OCI-LY3 (cell line): ENCODE data around the gene RRP1.
A peak's percentile ranks its signal among the peaks of the same experiment; 100 is the strongest.

Source experiments
- H2AFZ ChIP-seq: fragments of 200-600, 300-600 bp; shearing (Covaris generic); 2 replicates; pipeline ENCODE4 v1.6.0; 2014; ENCODE audit warnings: antibody characterized with exemption, low read depth, low read length
- H3K27ac ChIP-seq: fragments of 200-600, 300-600 bp; sonication (generic); 2 replicates; pipeline ENCODE4 v1.5.1; 2014; ENCODE audit warnings: mild to moderate bottlenecking, low read length, moderate library complexity, mixed read lengths
- H3K27me3 ChIP-seq: fragments of 200-600, 300-600 bp; sonication (generic); 2 replicates; pipeline ENCODE4 v1.6.1; 2014; ENCODE audit warnings: low read depth, low read length, mixed read lengths
- H3K36me3 ChIP-seq: fragments of 200-600, 300-600 bp; sonication (generic); replicated peaks from 2 replicates; pipeline ENCODE3; 2014; ENCODE audit warnings: low read depth, low read length, mixed read lengths
- H3K4me1 ChIP-seq: fragments of 300-600, 200-600 bp; sonication (generic); 2 replicates; pipeline ENCODE4 v1.6.1; 2014; ENCODE audit warnings: low read length, mixed read lengths
- H3K4me2 ChIP-seq: fragments of 200-600, 300-600 bp; sonication (generic); 2 replicates; pipeline ENCODE4 v1.6.1; 2014; ENCODE audit warnings: low read length, mixed read lengths
- H3K4me3 ChIP-seq: fragments of 300-600, 200-600 bp; sonication (generic); 2 replicates; pipeline ENCODE4 v1.5.1; 2014; ENCODE audit warnings: antibody characterized with exemption, mild to moderate bottlenecking, low read length, moderate library complexity
- H3K79me2 ChIP-seq: fragments of 300-600, 200-600 bp; shearing (Covaris generic); 2 replicates; pipeline ENCODE4 v1.6.1; 2014; ENCODE audit warnings: mild to moderate bottlenecking, low read length, mixed read lengths
- H3K9ac ChIP-seq: fragments of 300-600, 200-600 bp; shearing (Covaris generic); 2 replicates; pipeline ENCODE4 v1.6.0; 2014; ENCODE audit warnings: mild to moderate bottlenecking, low read length, moderate library complexity
- H3K9me3 ChIP-seq: fragments of 200-600, 300-600 bp; shearing (Covaris generic); 2 replicates; pipeline ENCODE4 v1.6.1; 2014; ENCODE audit warnings: low read length, mixed read lengths; ENCODE audit not compliant: insufficient read depth
- H4K20me1 ChIP-seq: fragments of 200-600, 300-600 bp; sonication (generic); 2 replicates; pipeline ENCODE4 v1.6.1; 2016; ENCODE audit warnings: low read length, mixed read lengths; ENCODE audit not compliant: insufficient read depth
- CTCF ChIP-seq: fragments of 200-600, 300-600 bp; sonication (generic); IDR thresholded peaks from 2 replicates; pipeline ENCODE4 v1.5.1; 2014; ENCODE audit warnings: antibody characterized with exemption, low read length, low read depth
- EZH2phosphoT487 ChIP-seq: fragments of 200-600 bp; shearing (Covaris generic); IDR thresholded peaks from 2 replicates; pipeline ENCODE4 v1.6.1; 2018; ENCODE audit warnings: antibody characterized with exemption, mixed run types, low read depth

The RRP1 gene

GRCh38 chr21:43785134-43785533 is 4.2 kb upstream of the RRP1 start:
- H3K4me3 ChIP-seq = no peak overlapping the region
- no peak overlapping the region for H2AFZ ChIP-seq
- no peak overlapping the region for H3K9ac ChIP-seq
- no peak overlapping the region for H3K4me2 ChIP-seq
- TF ChIP-seq EZH2phosphoT487 = no peak
- no peak for TF ChIP-seq CTCF
- peaks cover 9% of the 10 kb centered on the region for H3K79me2 ChIP-seq
- no peaks in the 10 kb centered on the region for H3K9me3 ChIP-seq
- no peaks in the 10 kb centered on the region for H3K36me3 ChIP-seq
- no peaks in the 10 kb centered on the region for H4K20me1 ChIP-seq
- no peaks in the 10 kb centered on the region for H3K27me3 ChIP-seq
- H3K4me1 ChIP-seq = peaks cover 8% of the 10 kb centered on the region; the same call in 1 of the 2 replicates
- H3K27ac ChIP-seq = no peak overlapping the region

GRCh38 chr21:43786300-43786806 is 3.0 kb upstream of the RRP1 start:
- TF ChIP-seq CTCF (no peak), EZH2phosphoT487 (no peak)
- no peak overlapping the region for H3K4me2 ChIP-seq

GRCh38 chr21:43786807-43787440 is 2.5 kb upstream of the RRP1 start:
- TF ChIP-seq CTCF (no peak), EZH2phosphoT487 (no peak)
- H3K79me2 ChIP-seq = peaks cover 26% of the 10 kb centered on the region
- H3K4me1 ChIP-seq = peaks cover 17% of the 10 kb centered on the region
- H3K9ac ChIP-seq = no peak overlapping the region
- no peaks in the 10 kb centered on the region for H3K27me3 ChIP-seq
- no peak overlapping the region for H3K4me2 ChIP-seq
- H3K36me3 ChIP-seq = peaks cover 10% of the 10 kb centered on the region
- H3K9me3 ChIP-seq = no peaks in the 10 kb centered on the region
- H2AFZ ChIP-seq = no peak overlapping the region
- peaks cover 6% of the 10 kb centered on the region; the same call in 1 of the 2 replicates for H4K20me1 ChIP-seq
- no peak overlapping the region for H3K4me3 ChIP-seq
- H3K27ac ChIP-seq = no peak overlapping the region

More at GRCh38 chr21:43786300-43786806, 3.0 kb upstream of the RRP1 start:
- H3K27me3 ChIP-seq = no peaks in the 10 kb centered on the region
- no peaks in the 10 kb centered on the region for H3K9me3 ChIP-seq
- peaks cover 21% of the 10 kb centered on the region for H3K79me2 ChIP-seq
- H3K27ac ChIP-seq = no peak overlapping the region
- no peak overlapping the region for H3K4me3 ChIP-seq
- H4K20me1 ChIP-seq = peaks cover 6% of the 10 kb centered on the region; the same call in 1 of the 2 replicates
- H3K4me1 ChIP-seq = peaks cover 17% of the 10 kb centered on the region
- H3K36me3 ChIP-seq = peaks cover 7% of the 10 kb centered on the region
- H3K9ac ChIP-seq = no peak overlapping the region
- no peak overlapping the region for H2AFZ ChIP-seq

- peaks cover 8% of the 10 kb centered on the region for H3K4me1 ChIP-seq
- no peaks in the 10 kb centered on the region for H3K9me3 ChIP-seq
- peak overlapping the region; percentile 98 for H3K4me3 ChIP-seq
- TF ChIP-seq CTCF (no peak), EZH2phosphoT487 (no peak)
- peak overlapping the region; percentile 85 for H3K9ac ChIP-seq
- peaks cover 57% of the 10 kb centered on the region for H3K79me2 ChIP-seq
- peaks cover 6% of the 10 kb centered on the region; the same call in 1 of the 2 replicates for H4K20me1 ChIP-seq
- H3K27me3 ChIP-seq = no peaks in the 10 kb centered on the region
- H2AFZ ChIP-seq = no peak overlapping the region
- peak overlapping the region; percentile 26; the same call in 1 of the 2 replicates for H3K27ac ChIP-seq
- peak overlapping the region; percentile 93 for H3K4me2 ChIP-seq
- H3K36me3 ChIP-seq = peaks cover 33% of the 10 kb centered on the region
Measured at GRCh38 chr21:43790010-43790524, 690 bp downstream of the RRP1 start.
